NCI-H1048 (cell line): ENCODE measurements around the gene CCDC171.
"Not testable (repeated sequence)": the region's sequence is repeated elsewhere in the genome, so short reads cannot be mapped to it uniquely, and the experiment has no call there.

Experiments
- DNase-seq: peaks from one replicate; lab custom pipeline; 2025; lab: John Stamatoyannopoulos, UW

Gene CCDC171

GRCh38 chr9:15570769-15571168, 17.9 kb downstream of the CCDC171 start:
- DNase-seq = no peak

DNA sequence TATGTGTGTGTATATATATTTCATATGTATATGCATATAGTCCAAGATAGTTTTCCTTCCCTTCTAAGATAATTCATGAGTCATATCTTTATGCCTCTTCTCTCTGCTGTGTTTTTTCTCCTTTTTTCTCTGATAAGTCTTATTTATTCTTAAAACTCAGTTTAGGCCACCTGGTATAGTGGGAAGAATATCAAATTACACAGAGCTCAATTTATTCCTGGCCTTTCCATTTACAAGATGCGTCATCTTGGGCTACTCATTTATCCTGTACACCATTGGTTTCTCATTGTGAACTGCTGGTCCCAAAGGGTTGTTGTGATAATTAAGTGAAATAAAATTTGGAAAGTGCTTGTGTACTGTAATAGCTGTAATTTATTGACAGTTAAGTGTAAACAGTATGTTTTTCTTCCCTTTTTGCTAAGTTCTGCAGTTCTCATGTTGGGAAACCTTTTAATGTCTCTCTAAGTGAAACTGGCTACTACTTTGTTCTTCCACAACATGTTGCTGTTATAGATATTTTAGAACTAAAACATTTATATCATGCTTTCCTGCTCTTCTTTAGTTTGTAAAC, 19.4 kb downstream of the CCDC171 start:
- DNase-seq = no peak

DNA sequence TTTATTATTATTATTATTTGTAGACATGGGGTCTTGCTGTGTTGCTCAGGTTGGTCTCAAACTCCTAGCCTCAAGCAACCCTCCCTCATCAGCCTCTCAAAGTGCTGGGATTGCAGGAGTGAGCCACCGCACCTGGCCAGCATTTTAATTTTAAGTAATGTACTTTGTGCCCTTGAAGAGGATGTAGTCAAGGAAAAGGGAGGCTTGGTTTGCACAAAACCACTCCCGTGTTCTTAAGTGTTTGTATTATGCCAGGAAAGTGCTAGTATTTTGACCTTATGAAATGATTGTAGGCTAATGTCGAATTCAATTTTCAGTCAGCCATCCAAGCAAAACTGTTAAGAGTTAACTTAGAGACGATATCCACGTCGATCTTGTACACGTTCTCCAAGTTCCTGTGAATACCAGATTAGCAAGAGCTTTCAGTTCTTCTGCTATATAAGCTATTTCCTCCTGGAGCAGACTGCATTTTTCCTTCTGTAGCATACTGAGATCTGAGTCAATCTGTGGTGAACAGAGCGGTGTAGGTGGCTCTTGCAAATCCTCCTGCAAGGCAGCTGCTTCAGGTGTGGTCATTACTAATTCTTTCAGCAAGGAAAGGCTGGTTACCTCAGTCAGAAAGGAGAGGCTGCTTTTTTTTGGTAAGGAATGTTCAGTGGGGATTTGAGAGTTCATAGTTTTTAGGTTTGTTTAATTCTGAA, 23.7 kb downstream of the CCDC171 start:
- DNase-seq = no peak

DNA sequence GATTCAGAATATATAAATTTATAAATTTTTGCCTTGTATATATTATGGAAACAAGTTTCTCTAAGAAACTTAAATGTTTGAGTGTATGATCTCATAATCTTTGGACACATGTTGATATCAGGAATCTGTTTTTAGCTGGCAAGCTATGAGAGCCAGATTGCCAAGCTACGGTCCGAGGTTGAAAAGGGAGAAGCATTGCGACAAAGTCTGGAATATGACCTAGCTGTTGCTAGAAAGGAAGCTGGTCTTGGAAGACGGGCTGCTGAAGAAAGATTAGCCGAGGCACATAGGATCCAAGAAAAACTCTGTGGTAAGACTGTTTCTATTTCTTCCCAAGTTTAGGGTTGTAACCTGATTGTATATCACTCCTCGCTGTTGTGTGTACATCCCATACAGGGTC, 25.9 kb downstream of the CCDC171 start:
- DNase-seq = no peak

DNA sequence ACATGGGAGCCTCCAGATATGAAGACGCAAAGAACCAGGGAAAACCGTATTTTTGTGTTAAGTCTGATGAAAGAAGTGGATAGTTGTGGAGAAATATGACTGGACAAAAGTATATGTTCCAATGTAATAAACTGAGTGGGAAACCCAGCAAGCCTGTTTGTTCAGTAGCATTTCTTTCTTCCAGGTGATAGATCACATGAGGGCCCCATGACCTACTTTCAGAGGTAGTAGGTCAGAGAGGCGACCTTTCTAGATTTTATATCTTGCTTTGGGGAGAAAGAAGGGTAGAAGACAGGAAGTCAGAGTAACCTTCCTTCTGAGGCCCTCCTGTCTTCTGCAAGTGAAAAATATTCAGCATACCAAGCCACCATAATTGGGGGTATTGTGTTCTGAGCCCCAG, 31.5 kb downstream of the CCDC171 start:
- no peak for DNase-seq

GRCh38 chr9:15592317-15592716, 39.5 kb downstream of the CCDC171 start:
- DNase-seq = no peak

DNA sequence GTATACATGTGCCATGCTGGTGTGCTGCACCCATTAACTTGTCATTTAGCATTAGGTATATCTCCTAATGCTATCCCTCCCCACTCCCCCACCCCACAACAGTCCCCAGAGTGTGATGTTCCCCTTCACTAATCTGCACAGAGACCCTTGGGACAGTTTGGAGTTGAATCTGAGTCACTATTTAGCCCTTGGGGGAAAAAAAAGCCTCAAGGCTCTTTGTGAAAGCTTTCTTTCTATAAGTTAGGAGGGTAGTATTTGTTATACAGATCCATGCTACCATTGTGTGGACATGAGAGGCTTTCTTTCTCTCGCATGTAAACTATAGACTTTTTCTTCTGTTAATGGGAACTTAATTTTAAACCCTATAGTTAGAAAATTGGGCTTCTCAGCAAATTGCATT, 40.1 kb downstream of the CCDC171 start:
- DNase-seq = not testable (repeated sequence)

DNA sequence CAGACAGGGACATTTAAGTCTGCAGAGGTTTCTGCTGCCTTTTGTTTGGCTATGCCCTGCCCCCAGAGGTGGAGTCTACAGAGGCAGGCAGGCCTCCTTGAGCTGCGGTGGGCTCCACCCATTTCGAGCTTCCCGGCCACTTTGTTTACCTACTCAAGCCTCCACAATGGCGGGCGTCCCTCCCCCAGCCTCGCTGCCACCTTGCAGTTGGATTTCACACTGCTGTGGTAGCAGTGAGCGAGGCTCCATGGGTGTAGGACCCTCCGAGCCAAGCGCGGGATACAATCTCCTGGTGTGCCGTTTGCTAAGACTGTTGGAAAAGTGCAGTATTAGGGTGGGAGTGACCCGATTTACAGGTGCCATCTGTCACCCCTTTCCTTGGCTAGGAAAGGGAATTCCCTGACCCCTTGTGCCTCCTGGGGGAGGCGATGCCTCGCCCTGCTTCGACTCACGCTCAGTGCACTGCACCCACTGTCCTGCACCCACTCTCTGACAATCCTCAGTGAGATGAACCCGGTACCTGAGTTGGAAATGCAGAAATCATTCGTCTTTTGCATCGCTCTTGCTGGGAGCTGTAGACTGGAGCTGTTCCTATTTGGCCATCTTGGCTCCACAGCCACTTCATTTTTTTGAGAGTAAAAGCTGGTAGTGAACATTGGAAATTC, 48.0 kb downstream of the CCDC171 start:
- DNase-seq = not testable (repeated sequence)

- DNase-seq = peak; percentile 5
Measured at GRCh38 chr9:15606643-15607472, 54.0 kb downstream of the CCDC171 start.

- no peak for DNase-seq
Measured at GRCh38 chr9:15612962-15613361, 60.1 kb downstream of the CCDC171 start.

DNA sequence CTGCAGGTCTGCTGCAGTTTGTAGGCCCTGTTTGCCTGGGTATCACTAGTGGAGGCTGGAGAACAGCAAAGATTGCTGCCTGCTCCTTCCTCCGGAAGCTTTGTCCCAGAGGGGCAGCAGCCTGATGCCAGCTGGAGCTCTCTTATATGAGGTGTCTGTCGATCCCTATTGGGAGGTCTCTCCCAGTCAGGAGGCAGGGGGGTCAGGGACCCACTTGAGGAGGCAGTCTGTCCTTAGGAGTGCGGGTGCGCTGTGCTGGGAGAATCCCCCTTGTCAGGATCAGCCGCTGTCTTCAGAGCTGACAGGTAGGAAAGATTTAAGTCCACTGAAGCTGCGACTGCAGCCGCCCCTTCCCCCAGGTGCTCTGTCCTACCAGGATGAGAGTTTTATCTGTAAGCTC, 64.9 kb downstream of the CCDC171 start:
- DNase-seq = no peak

DNA sequence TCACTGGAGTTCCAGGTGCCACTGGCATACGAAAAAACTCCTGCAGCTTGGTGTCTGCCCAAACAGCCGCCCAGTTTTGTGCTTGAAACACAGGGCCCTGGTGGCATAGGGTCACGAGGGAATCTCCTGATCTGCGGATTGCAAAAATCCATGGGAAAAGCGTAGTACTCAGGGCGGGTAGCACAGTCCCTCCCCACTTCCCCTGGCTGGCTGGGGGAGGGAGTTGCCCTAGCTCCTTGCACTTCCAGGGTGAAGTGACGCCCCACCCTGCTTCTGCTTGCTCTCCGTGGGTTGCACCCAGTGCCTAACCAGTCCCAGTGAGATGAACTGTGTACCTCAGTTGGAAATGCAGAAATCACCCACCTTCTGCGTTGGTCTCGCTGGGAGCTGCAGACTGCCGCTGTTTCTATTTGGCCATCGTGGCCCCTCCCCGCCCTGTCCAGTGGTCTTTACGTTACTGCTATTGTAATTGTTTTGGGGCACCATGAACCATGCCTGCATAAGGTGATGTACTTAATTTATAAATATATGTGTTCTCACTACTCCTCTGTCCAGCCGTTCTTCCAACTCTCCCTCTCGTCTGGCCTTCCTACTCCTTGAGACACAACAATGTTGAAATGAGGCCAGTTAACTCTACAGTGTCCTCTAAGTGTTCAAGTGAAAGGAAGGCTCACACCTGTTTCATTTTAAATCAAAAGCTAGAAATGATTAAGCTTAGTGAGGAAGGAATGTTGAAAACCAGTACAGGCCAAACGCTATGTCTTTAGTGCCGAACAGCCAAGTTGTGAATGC, 65.9 kb downstream of the CCDC171 start:
- no peak for DNase-seq

DNA sequence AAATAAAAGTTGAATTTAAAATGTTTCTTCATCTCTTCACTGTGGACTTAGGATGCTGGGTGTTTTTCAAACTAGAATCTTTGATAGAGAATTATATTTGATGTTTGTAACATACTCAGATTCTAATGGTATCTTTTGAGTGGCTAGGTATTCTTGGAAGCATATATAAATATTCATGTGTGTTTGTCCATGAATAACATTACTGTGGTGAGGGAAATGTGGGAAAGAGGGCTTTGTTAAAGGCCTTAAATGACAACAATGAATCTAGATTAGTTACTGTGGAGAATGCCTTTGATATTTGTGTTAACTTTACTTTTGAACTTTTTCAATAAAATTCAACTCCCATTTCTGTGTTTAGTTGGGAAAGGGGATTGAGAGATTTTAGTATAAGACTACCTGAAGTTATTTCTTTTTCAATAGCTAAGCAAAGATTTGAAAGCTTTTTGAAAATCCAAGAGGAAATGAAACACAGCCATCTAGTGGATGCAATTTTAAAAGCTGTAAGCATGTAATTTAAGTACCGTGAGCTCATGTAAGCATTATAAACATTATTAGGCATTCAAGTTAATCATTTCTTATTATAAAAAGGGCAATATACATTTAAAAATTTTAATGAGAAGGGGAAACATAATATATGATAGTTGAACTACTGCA, 69.6 kb downstream of the CCDC171 start:
- DNase-seq = no peak

GRCh38 chr9:15635752-15636151, 82.9 kb downstream of the CCDC171 start:
- no peak for DNase-seq

DNA sequence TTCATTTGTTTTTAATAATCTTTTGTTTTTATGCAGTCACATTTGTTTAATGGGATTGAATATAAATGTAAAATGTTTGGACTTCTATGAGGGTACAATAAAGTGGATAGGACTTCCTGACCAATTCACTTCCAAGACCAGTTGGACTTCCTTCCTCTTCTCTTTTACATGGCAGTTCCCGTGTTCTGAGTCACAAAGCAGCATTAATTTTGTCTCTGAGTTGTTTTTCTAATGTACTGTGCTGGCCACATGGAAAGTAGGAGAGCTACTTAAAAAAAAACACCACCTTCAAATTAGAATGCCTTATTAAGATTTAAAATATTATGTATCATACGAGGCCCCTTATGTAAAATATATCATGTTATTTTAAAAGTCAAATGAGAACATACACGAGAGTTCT, 87.3 kb downstream of the CCDC171 start:
- DNase-seq = no peak

- DNase-seq = no peak
Measured at GRCh38 chr9:15641291-15641690, 88.4 kb downstream of the CCDC171 start.

DNA sequence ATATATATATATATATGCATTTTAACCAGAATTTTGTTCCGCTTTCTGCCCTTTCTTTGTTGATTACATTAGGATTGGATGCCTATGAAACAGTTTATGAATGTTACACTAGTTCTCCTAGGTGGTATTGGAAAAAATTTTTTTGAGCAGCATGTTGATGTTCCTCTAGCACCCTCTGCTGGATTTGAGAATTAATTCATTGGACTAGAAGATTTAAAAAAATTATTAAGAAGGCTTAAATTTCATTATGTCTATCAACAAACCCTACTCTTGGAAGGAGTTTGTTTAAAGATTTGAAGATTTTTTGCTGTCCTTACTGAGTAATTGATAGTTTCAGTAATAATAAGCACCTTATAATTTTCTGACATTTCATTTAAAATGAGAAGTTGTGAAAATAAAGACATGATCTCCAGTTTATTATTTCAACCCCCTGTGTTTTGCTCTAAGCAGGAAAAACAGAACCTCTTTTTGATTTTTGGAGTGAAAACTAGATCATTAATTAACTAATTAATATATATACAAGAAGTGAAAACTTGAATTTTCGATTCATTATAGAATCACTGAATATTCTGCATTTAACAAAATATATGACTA, 89.6 kb downstream of the CCDC171 start:
- DNase-seq = no peak

GRCh38 chr9:15670246-15670645, 117.4 kb downstream of the CCDC171 start:
- DNase-seq = no peak

GRCh38 chr9:15670894-15671293, 118.1 kb downstream of the CCDC171 start:
- no peak for DNase-seq

GRCh38 chr9:15693701-15694100, 140.9 kb downstream of the CCDC171 start:
- DNase-seq = no peak

DNA sequence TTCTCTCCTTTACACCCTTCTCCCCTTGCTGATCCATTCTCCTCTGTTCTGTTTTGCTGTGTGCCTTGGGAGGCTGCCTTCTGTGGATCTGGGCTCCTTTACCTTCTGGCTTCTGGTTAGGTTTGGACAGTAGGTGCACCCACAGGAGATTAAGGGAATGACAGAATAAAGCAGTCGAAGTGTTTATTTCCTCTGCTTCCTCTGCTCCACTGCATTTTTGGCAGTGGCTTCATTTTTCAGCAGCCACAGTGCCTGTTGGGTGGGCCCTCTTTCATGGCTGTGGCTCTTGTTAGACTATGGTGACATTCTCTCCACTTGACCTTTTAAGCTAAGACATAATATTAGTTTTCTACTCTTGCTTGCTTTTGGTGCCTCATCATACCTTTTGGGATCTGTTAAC, 144.1 kb downstream of the CCDC171 start:
- no peak for DNase-seq
